HG03520 (cell line): Measurements from ENCODE around the gene FGF10.

Source experiments
- ATAC-seq: cut with Tn5 transposase; IDR thresholded peaks from one replicate; pipeline ENCODE4 v1.9.1; 2021; ENCODE audit warnings: mild to moderate bottlenecking, moderate library complexity; ENCODE audit not compliant: unreplicated experiment

The FGF10 gene

GRCh38 chr5:44389090-44389822 lies at the start of gene FGF10:
Gene FGF10, minus strand, starts transcription at chr5:44389420. Its CDS starts 738 bp downstream, at chr5:44388682.
- ATAC-seq = no peak

- ATAC-seq = no peak
These were observed 37.7 kb upstream of the FGF10 start for GRCh38 chr5:44426944-44427343.

GRCh38 chr5:44412286-44412685 lies 23.1 kb upstream of the FGF10 start:
- no peak for ATAC-seq

GRCh38 chr5:44402084-44402483 lies 12.9 kb upstream of the FGF10 start:
- ATAC-seq = no peak

- ATAC-seq = no peak
These were observed 12.4 kb upstream of the FGF10 start for GRCh38 chr5:44401611-44402010.

- ATAC-seq = no peak
These were observed 9.2 kb upstream of the FGF10 start for GRCh38 chr5:44398382-44398781.

GRCh38 chr5:44396312-44396711 lies 7.1 kb upstream of the FGF10 start:
- no peak for ATAC-seq

- ATAC-seq = no peak
These were observed 1.1 kb upstream of the FGF10 start for GRCh38 chr5:44390351-44390750.

GRCh38 chr5:44389823-44390143 lies 563 bp upstream of the FGF10 start:
- ATAC-seq = no peak

- no peak for ATAC-seq
These were observed 715 bp downstream of the FGF10 start for GRCh38 chr5:44388321-44389089.

GRCh38 chr5:44387921-44388320 lies 1.3 kb downstream of the FGF10 start:
- no peak for ATAC-seq

- no peak for ATAC-seq
These were observed 1.8 kb downstream of the FGF10 start for GRCh38 chr5:44387406-44387805.

- ATAC-seq = no peak
These were observed 3.8 kb downstream of the FGF10 start for GRCh38 chr5:44385291-44385900.

GRCh38 chr5:44384816-44385215 lies 4.4 kb downstream of the FGF10 start:
- no peak for ATAC-seq

- no peak for ATAC-seq
These were observed 6.3 kb downstream of the FGF10 start for GRCh38 chr5:44382894-44383293.

- ATAC-seq = no peak
These were observed 12.2 kb downstream of the FGF10 start for GRCh38 chr5:44377057-44377456.

GRCh38 chr5:44372028-44372427 lies 17.2 kb downstream of the FGF10 start:
- no peak for ATAC-seq

- no peak for ATAC-seq
These were observed 22.0 kb downstream of the FGF10 start for GRCh38 chr5:44367203-44367602.

GRCh38 chr5:44365345-44365744 lies 23.9 kb downstream of the FGF10 start:
- ATAC-seq = no peak

- no peak for ATAC-seq
These were observed 25.1 kb downstream of the FGF10 start for GRCh38 chr5:44364097-44364496.

GRCh38 chr5:44361342-44362001 lies 27.7 kb downstream of the FGF10 start:
- no peak for ATAC-seq

- no peak for ATAC-seq
These were observed 28.3 kb downstream of the FGF10 start for GRCh38 chr5:44360919-44361318.
